ENCODE data around the gene ARHGAP42. TPM values are rescaled to one million over a fixed set of nuclear protein-coding genes. Genes with fewer than 3 reads are reported as not detected.

ARHGAP42 gene
- total RNA-seq, 1 donor: 16.8 TPM

DNA sequence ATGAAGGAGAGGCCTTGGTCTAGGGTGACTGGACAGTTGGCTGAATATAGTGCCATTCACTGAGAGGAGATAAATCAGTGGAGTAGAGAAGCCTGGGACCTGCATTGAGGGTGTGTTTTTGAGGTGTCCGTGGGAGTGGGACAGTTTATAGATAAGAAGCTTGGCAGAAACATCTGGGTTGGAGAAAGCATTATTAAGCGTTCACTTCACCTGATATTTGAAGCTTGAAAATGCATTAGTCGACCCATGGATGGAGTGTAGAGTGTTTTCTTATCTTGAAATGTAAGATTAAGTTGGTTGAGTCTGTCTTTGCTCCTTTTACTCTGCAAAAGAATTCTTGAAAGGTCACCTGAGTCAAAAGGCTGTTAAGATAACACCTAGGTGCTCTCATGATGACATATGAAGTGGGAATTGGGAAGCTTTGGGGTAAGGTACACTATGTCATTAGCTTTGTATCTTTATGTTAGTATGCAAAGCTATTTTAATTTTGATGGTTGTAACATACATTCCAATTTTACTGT, 160.7 kb downstream of the ARHGAP42 start:
- DNase-seq (ENCODE audit: low read depth): no peak
- H3K4me3 ChIP-seq (ENCODE audit: low read depth, low read length): no peak overlapping the region
- TF ChIP-seq, protein P1, sequence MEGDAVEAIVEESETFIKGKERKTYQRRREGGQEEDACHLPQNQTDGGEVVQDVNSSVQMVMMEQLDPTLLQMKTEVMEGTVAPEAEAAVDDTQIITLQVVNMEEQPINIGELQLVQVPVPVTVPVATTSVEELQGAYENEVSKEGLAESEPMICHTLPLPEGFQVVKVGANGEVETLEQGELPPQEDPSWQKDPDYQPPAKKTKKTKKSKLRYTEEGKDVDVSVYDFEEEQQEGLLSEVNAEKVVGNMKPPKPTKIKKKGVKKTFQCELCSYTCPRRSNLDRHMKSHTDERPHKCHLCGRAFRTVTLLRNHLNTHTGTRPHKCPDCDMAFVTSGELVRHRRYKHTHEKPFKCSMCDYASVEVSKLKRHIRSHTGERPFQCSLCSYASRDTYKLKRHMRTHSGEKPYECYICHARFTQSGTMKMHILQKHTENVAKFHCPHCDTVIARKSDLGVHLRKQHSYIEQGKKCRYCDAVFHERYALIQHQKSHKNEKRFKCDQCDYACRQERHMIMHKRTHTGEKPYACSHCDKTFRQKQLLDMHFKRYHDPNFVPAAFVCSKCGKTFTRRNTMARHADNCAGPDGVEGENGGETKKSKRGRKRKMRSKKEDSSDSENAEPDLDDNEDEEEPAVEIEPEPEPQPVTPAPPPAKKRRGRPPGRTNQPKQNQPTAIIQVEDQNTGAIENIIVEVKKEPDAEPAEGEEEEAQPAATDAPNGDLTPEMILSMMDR (IDR thresholded peaks at IDR 0.05; ENCODE audit: insufficient read depth, low read depth, low read length): no peak

DNA sequence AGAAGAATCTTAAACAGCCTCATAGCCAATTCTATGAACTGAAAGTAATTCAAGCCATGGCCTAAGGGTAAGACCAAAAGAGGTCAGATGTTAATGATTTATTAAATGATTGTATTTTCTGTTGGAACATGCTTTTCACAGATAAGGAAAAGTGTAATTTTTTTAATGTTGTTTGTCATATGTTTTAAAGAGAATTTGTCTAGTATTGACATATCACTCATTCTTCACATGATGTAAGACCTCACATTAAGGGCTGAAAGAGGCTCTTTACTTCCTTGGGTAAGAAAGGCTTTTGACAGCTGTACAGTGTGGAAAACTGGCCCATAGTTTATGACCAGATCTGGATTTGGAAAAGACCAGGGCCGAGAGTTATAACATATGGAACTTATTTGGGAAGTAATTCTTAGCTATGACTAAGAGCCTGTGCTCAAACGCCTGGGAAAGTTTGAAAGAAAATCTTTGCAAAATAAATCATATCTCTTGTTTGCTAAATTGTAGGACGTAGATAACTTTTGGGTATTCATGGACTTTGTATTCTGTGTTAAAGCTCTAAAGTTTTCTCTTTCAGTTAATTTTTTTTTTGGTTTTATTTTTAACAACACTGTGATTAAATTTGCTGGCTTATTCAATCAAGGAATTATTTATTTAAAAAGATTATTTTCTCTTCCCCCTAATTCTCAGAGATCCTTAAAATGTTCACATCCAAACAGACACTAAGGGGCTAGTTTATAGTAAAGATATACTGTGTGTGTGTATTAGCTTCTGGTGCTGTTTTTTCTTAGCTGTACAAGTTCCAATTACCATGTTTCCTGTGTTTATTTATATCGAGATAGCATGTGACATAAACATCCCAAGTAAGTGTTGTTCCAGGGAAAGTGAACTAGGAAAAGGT, 162.2 kb downstream of the ARHGAP42 start:
- peak; percentile 97 for DNase-seq (ENCODE audit: low read depth)
- H3K4me3 ChIP-seq (ENCODE audit: low read depth, low read length): no peak overlapping the region
- TF ChIP-seq, protein P1 (IDR thresholded peaks at IDR 0.05; ENCODE audit: insufficient read depth, low read depth, low read length): no peak

DNA sequence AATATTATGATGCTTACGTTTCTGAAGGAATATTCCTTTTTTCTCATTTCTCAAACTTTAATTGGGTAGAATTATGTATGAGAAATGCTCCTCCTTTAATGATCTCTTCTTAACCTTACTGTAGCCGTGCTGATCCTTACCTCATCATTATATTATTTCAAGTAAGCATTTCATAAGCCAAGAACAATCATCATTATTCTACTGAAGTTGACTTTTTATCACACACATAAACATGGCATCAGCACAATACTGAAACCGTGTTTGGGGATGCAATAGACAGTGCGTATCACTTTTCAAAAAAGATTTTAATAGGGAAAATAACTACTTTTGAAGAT, 162.8 kb downstream of the ARHGAP42 start:
- TF ChIP-seq, protein P1 (IDR thresholded peaks at IDR 0.05; ENCODE audit: insufficient read depth, low read depth, low read length): no peak
- DNase-seq (ENCODE audit: low read depth): no peak
- no peak overlapping the region for H3K4me3 ChIP-seq (ENCODE audit: low read depth, low read length)

DNA sequence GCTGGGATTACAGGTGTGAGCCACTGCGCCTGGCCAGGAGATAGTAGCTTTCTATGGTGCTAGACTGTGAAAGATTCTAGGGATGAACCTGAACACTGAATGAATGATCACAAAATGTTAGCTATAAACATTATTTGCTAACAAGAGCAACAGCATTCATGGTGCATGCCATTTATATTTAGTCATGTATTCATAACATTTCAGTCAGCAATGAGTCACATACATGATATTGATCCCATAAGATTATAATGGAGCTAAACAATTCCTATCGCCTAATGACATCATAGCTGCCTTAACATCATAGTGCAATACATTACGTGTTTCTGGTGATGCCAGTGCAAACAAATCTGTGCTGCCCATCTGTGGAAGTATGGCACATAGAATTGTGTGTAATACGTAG, 164.1 kb downstream of the ARHGAP42 start:
- no peak overlapping the region for H3K4me3 ChIP-seq (ENCODE audit: low read depth, low read length)
- peak; percentile 38 for DNase-seq (ENCODE audit: low read depth)
- TF ChIP-seq, protein P1 (IDR thresholded peaks at IDR 0.05; ENCODE audit: insufficient read depth, low read depth, low read length): no peak

DNA sequence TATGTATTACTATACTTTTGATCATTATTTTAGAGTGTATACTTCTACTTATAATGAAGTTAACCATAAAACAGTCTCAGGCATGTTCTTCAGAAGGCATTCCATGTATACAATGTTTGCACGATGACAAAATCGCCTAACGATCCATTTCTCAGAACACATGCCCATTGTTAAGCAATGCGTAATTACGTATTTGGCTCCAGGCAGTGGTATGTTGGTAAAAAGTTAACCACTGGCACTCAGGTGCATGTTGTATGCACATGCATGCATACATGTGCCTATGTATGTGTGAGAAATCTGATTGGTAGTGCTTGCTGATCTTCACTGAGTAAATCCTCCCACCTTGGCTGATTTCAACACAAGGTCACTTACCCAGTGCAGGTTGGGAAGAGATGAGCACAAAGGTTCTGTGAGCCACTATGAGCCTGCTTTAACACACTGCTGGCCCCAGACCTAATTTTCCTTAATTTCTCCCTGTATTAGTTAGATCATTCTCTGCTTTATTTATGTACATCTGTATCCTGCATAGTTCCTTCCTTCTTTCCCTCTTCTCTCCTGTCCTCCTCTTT, 164.6 kb downstream of the ARHGAP42 start:
- H3K4me3 ChIP-seq (ENCODE audit: low read depth, low read length): no peak overlapping the region
- TF ChIP-seq, protein P1 (IDR thresholded peaks at IDR 0.05; ENCODE audit: insufficient read depth, low read depth, low read length): no peak
- DNase-seq (ENCODE audit: low read depth): no peak

- TF ChIP-seq, protein P1 (IDR thresholded peaks at IDR 0.05; ENCODE audit: insufficient read depth, low read depth, low read length): peak; percentile 54
- H3K4me3 ChIP-seq (ENCODE audit: low read depth, low read length): no peak overlapping the region
- DNase-seq (ENCODE audit: low read depth): peak; percentile 80
These were observed 168.5 kb downstream of the ARHGAP42 start for GRCh38 chr11:100855466-100856067.

Measured in fibroblast of villous mesenchyme (primary cell).